HG03139 (cell line): ENCODE measurements around the gene CHI3L2.
A peak's percentile ranks its signal among the peaks of the same experiment; 100 is the strongest.

Source experiments
- ATAC-seq: cut with Tn5 transposase; IDR thresholded peaks from one replicate; pipeline ENCODE4 v1.9.1; 2021; ENCODE audit not compliant: unreplicated experiment

Gene CHI3L2

DNA sequence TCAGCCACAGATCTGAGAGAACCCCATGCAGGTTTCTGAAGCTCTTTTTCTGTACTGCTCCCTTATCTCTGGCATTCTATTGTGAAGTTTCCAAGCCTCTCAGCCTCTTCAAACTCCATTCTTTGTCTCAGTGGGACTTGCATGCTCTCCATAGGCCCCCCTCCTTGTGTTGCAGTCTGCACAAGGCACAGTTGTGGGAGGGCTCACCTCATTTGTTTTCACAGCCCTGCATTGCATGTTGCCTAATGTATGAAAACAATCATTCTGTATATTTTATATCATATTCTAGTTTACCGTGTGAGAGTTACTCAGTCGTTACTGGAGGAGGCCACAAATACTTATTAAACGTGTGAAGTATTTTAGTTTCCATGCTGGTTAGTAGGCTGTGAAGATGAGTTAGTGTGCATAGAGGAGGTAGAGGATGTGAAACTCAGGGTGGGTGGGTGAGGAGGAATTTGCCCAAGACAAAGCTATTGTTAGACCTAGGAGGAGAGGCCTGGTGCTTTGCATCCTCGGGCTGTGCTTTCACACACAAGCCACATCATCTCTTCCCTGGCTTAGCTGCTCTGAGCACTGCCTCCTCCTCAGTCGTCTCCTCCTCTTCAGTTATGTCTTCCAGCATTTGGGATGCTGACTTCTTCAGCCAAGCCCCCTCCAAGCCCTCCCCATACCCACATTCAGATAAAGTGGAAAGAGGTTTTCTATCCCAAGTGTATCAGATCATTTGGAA lies 7.8 kb upstream of the CHI3L2 start:
- ATAC-seq = peak; percentile 26

DNA sequence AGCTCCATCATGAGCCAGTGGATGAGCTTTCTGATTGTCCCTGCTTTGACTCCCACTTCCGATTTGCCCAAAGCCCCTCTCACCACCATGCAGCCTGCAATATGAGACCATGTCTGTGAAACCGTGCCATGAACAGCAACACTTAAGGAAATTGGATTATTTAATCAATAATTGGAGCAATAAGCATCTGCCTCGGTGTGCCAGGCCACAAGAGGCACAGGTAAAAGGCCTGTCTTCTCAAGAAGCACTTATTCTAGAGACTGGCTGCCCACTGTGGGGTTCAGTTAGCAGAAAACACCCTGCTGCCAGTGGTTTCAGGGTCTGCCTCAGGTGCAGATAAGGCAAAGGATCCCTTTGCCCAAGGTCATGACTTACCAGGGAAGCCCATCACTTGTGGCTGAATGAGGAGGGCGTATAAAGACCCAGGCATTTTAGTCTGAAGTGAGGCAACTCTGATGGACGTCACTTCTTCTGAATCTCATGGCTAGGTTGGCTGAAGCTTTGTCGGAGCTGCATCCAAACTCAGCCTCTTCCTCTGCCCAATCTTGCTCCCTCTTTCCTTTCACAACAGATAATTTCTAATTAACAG lies 7.1 kb upstream of the CHI3L2 start:
- no peak for ATAC-seq

DNA sequence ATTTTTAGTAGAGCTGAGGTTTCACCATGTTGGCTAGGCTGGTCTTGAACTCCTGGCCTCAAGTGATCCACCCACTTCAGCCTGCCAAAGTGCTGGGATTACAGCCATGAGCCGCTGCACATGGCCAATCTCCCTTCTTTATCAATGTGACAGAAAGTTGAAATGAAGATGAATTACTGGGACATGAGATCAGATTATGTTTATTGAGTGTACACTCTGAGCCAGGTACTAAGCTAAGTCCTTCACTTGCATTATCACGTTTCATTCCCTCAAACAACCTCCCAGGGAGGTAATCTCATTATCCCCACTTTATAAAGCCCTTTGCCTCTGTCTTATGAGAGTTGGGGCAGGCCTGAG lies 6.3 kb upstream of the CHI3L2 start:
- ATAC-seq = no peak

DNA sequence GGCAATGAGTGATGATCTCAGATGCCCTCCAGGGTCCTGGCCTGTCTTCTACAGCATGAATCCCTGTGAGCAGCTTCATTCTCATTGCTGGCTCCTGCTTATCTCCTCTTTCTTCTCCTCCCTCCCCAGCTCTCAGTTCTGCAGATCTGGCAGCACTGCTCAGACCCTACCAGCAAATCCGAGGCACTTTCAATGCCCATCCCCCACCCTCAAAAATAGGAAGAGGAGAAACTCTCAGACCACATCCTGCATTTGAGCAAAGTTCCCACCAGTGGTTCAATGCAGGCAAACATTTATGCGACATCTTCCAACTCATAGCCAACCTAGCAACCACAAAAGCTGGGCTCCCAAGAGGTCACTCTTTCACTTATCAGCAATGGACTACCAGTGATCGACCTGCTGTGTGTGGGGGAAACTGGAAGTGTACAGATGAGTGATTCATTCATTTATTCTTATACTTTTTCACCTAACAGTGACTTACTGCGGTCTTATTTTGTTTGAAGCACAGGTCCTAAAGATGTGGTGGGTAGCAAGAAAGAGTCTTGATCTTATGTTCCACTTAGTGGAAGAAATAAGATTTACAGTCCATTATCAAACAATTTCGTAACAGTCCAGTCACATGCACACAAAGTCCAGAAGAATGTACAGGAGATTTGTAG lies 5.8 kb upstream of the CHI3L2 start:
- peak; percentile 61 for ATAC-seq

DNA sequence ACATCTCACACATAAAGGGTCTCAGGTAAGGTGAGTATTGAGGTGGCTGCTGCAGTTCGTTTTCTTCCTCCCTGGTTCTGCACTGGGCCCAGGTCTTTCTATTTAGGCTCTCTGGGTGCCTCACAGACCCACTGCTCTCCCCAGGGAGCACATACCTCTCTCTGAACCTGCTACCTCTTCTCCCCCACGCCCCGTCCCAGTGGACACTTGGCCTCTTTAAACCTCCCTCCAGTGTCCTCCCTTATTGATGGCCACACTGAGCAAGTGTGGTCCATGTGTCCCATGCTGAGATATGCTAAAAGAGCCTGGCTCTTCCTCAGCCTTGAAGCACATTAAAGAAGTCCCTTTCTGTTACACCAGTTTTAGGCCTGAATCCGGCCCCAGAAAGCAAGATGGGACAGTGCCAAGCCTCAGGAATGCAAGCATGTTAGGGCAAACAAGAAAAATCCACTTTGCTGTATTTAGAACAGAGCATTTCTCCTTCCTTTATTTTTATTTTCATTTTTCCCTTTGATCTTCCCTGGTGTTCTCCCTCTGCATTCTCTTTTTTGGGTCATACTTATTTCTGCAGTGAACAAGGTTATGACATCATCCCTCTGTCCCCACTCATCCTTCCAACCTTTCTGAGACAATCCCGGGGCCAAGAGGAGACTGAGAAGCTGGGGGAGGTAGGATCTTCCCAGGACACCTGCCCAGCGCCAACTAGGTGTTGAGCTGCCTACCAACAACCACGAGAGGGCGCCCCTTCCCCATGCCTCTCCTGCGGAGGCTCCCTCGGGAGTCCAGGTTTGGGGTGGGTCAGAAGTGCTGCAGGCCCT lies 5.0 kb upstream of the CHI3L2 start:
- peak; percentile 24 for ATAC-seq

DNA sequence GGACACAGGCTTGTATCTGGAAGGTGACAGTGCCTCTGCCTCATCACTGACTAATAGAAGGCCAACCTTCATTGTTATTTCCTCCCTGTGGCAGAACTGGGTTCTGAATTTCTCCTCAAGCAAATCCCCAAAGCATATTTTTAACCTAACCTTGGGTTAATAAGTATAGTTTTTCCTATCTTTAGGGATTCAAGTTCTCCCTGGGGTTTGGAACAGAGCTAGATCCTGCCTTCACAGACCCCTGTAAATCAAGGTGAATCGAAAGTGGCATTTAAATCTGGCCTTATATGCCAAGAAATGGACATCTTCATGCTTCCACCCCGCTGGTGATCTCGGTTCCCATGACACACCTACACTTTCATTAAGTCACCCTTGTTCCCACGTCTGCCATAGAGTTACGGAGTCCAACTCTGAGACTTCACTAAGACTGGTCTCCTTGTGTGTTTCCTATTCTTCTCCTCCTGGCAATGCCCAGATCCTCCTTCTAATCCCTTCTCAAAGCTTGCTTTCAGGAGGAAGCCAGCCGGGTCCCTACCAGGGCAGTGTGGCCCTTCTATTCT lies 4.3 kb upstream of the CHI3L2 start:
- no peak for ATAC-seq

GRCh38 chr1:111225091-111225490 lies 2.4 kb upstream of the CHI3L2 start:
- ATAC-seq = no peak

DNA sequence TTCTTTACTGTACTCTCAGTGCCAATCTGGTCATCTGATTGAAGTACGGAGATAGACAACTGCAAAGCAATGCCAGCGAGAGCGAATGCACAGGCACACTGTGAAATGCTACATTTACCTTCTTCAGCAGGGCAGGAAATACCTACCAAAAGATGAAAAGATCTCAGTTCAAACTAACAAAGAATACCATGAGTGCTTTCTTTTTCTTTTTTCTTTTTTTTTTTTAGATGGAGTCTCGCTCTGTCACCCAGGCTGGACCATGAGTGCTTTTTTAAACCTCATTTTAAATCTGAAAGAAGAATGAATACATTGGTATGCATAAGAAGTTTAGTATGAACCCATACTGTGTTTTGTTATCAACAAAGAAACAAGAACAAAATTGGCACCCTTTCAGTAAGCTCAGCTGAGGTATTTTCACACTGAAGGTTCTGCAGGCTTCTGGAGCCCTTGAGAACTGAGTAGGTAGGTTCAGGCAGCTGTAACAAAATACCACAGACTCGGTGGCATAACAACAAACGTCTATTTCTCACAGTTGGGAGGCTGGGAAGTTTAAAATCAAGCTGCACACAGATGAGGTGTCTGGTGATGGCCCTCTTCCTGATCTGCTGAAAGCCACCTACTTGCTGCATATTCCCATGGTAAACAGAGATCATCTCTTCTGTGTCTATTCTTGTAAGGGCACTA lies 1.7 kb upstream of the CHI3L2 start:
- no peak for ATAC-seq

DNA sequence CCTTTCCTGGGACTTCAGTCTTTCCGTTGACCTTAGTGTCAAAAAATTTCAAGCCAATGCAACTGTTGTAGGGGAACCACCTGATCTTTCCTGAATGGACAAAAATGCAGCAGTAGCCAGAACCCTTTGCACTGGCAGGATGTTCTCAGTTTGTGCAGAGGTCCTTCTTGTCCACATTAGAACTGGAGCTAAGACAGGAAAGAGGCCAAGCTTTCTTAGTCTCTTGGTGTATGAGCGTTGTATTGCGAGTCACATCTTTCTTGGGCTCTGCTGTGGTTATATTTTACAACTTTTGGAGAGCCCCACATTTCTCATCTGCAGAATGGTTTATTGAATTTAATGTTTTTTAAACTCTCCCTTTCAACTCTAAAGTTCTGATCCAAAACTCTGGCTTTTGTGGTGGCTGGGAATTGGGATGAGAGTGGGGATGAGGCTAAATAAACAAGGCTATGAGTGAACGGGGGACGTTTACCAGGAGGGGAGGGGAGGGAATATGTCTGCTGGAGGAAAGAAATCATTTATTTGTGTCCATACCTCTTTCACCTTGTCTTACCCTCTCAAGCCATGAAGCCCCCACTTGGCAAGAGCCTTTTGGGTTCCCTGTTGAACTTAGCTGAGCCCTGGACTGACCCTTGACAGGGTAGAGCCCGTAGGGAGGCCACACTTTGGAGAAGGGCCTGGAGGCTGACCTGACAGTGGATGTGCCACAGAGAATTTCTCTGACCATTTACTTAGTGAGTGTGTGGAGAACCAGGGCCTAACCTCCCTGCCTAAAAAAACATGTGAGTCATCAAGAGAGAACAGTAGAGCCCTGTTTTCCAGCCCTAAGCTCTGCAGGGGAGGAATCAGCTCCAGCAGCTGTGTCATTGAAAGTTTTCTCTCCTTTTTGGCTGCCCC lies 586 bp downstream of the CHI3L2 start:
- no peak for ATAC-seq

DNA sequence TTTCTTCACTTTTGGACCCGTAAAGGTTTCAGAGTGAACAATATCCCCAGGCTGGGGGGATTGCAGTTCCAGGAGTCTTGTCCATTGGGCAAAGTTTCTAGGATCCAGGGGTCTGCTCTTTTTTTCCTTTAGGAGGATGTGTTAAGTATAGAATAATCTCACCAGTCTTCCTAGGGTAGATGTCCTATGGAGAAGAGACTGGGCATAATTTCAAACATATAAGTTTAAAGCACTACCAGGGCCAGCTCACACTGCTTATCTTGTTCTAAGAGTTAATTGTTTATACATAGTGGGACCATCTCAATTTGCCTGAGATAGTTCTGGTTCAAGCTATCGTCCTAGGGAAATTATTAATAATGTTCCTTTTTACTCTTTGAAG lies 1.2 kb downstream of the CHI3L2 start:
- no peak for ATAC-seq

GRCh38 chr1:111232134-111232533 lies 4.6 kb downstream of the CHI3L2 start:
- ATAC-seq = no peak

DNA sequence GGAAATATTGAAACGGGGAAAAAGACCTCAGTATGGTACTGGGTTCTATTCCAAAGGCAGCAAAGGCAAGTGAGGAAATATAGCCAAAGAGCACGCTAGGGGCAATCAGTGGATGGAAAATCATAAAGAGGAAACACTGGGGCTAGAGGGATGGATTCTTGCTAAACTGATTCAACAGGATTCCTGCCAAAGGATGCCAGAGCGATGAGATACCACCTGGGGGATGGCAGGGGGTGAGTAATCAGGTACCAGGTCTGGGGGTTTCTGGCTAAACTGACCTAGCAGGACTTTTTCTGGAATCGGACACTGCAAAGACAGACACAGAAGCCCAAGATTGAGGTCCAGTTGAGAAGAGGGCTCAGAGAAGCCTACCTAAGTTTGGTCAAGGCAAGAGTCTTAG lies 6.7 kb downstream of the CHI3L2 start:
- no peak for ATAC-seq

GRCh38 chr1:111234866-111235265 lies 7.4 kb downstream of the CHI3L2 start:
- no peak for ATAC-seq

DNA sequence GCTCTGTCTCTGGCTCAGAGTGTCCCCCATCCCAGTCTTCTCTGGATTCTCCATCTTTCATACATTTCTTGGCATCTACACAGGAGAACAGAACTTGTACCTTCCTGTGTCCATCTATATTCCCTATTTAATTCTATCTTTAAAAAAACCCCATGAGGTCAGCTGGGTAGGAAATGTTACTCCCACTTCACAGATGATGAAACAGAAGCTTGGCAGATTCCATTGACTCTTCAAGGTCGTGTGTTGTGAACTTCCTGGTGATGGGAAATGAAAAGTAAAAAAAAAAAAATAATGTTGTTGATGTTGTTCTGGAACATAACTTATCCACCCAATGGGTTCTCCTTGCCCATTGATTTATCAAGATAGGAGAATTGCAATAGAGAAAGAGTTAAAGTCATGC lies 8.9 kb downstream of the CHI3L2 start:
- ATAC-seq = no peak

DNA sequence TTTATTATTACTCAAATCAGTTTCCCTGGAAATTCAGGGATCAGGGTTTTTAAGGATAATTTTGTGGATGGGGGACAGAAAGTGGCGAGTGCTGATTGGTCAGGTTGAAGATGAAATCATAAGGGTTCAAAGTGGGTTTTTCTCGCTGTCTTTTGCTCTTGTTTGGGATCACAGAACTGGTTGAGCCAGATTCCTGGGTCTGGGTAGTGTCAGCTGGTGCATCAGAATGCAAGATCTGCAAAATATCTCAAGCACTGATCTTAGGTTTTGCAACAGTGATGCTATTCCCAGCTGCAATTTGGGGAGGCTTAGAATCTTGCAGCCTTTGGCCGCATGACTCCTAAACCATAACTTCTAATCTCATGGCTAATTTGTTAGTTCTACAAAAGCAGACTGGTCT lies 9.3 kb downstream of the CHI3L2 start:
- ATAC-seq = no peak

DNA sequence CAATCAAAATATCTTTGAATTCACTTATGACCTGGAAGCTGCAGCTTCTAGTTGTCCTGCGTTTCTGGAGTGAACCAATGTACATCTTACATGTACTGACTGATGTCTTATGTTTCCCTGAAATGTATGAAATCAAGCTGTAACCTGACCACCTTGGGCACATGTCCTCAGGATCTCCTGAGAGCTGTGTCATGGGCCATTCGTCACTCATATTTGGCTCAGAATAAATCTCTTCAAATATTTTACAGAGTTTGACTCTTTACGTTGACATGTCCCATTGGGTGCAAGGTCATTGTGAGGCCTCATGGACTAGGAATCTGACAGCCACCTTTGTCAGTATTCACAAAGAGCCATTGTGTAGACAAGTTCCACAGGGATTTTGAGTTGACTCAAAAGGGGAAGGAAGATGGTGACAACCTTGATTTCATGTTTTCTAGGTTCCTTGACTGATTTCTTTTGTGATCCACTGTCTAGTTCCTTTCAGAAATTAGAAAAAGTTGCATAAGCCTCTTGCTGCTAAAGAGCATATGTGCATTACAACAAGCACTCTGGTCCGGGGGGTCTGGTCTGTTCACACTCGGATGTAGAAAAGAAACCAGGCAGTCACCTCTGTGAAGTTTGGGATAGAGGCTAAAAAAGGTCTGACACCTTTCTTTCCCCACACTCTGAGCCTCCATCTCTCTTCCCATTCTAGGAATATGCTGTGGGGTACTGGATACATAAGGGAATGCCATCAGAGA lies 10.7 kb downstream of the CHI3L2 start:
- ATAC-seq = no peak

GRCh38 chr1:111241797-111242196 lies 14.3 kb downstream of the CHI3L2 start:
- ATAC-seq = no peak

- no peak for ATAC-seq
Measured at GRCh38 chr1:111242805-111243523, 15.5 kb downstream of the CHI3L2 start.
